HEK293 (cell line): ENCODE data around the gene PTPRN2.

Source experiments
- CTCF ChIA-PET: fragments of 350-600 bp; formaldehyde crosslinking; extraction: SDS; loops from one replicate; lab custom pipeline; 2021; ENCODE audit warnings: antibody characterized with exemption; lab: Yijun Ruan, JAX
- POLR2A ChIA-PET: fragments of 300-600 bp; formaldehyde crosslinking; extraction: SDS; loops from one replicate; lab custom pipeline; 2020; ENCODE audit warnings: antibody characterized with exemption, inconsistent platforms; lab: Yijun Ruan, JAX
- H3K27ac ChIP-seq: fragments of 200-500 bp; sonication (Bioruptor generic); 2 replicates; pipeline ENCODE4 v1.5.1; 2014; ENCODE audit warnings: low read depth, low read length, control low read depth, inconsistent platforms; ENCODE audit errors: extremely low read depth
- H3K36me3 ChIP-seq, 2 experiments: fragments of 200-500 bp in 1 of 2; sonication (Bioruptor generic) in 1 of 2; 1 replicate in 1 of 2; 2 replicates in 1 of 2; pipeline ENCODE4 v1.5.1; 2014 to 2017; ENCODE audit warnings: inconsistent platforms in 2 of 2, low read length in 2 of 2; ENCODE audit not compliant: control insufficient read depth in 2 of 2, insufficient read depth in 1 of 2
- H3K4me1 ChIP-seq: fragments of 200-500 bp; sonication (Bioruptor generic); 2 replicates; pipeline ENCODE4 v1.5.1; 2014; ENCODE audit warnings: mild to moderate bottlenecking, low read length, inconsistent platforms; ENCODE audit not compliant: control insufficient read depth, insufficient read depth
- H3K4me3 ChIP-seq: 2 replicates; pipeline ENCODE4 v1.5.1; 2011; ENCODE audit warnings: low read depth, mild to moderate bottlenecking, control low read depth, low read length, moderate library complexity
- H3K9me3 ChIP-seq: fragments of 200-500 bp; sonication (Bioruptor generic); 2 replicates; pipeline ENCODE4 v1.5.1; 2014; ENCODE audit warnings: low read depth, low read length, inconsistent platforms; ENCODE audit not compliant: control insufficient read depth, insufficient read depth
- GLIS1 ChIP-seq: fragments of 450-650 bp; formaldehyde crosslinking; IDR thresholded peaks from 2 replicates; pipeline ENCODE4 v1.5.1; 2016; ENCODE audit warnings: missing biosample characterization, missing genetic modification characterization
- HIC1 ChIP-seq: fragments of 450-650 bp; formaldehyde crosslinking; IDR thresholded peaks from 2 replicates; pipeline ENCODE4 v1.5.1; 2016; ENCODE audit warnings: missing biosample characterization, missing genetic modification characterization
- HOXC10 ChIP-seq: sonication (generic); formaldehyde crosslinking; IDR thresholded peaks from 2 replicates; pipeline ENCODE4 v1.8.1; 2023; ENCODE audit warnings: mild to moderate bottlenecking, missing genetic modification reagents
- PRDM10 ChIP-seq: fragments of 450-650 bp; formaldehyde crosslinking; IDR thresholded peaks from 2 replicates; pipeline ENCODE4 v1.5.1; 2016; ENCODE audit warnings: missing biosample characterization, missing genetic modification characterization
- REPIN1 ChIP-seq: fragments of 450-650 bp; formaldehyde crosslinking; IDR thresholded peaks from 2 replicates; pipeline ENCODE4 v1.5.1; 2017; ENCODE audit warnings: missing biosample characterization, missing genetic modification characterization, low read depth
- SETDB1 ChIP-seq: IDR thresholded peaks from one replicate; pipeline ENCODE4 v1.6.1; 2017; ENCODE audit warnings: mild to moderate bottlenecking, low read length, moderate library complexity, mixed read lengths; ENCODE audit not compliant: insufficient read length
- SP2 ChIP-seq: fragments of 450-650 bp; formaldehyde crosslinking; IDR thresholded peaks from 2 replicates; pipeline ENCODE4 v1.5.1; 2016; ENCODE audit warnings: missing biosample characterization, missing genetic modification characterization
- SP7 ChIP-seq: fragments of 450-650 bp; formaldehyde crosslinking; IDR thresholded peaks from 2 replicates; pipeline ENCODE4 v1.5.1; 2016; ENCODE audit warnings: missing biosample characterization, missing genetic modification characterization
- TRIM28 ChIP-seq: IDR thresholded peaks from 2 replicates; pipeline ENCODE4 v1.6.1; 2011; ENCODE audit warnings: low read length, control low read depth, borderline replicate concordance
- ZEB2 ChIP-seq: fragments of 450-650 bp; formaldehyde crosslinking; IDR thresholded peaks from 2 replicates; pipeline ENCODE4 v1.5.1; 2016; ENCODE audit warnings: missing biosample characterization, missing genetic modification characterization
- ZFP69B ChIP-seq: fragments of 450-650 bp; formaldehyde crosslinking; IDR thresholded peaks from 2 replicates; pipeline ENCODE4 v1.5.1; 2016; ENCODE audit warnings: missing biosample characterization, missing genetic modification characterization
- ZNF274 ChIP-seq, 2 experiments: fragments of 200-500 bp in 1 of 2; fragments of 450-650 bp in 1 of 2; sonication (Bioruptor generic) in 1 of 2; formaldehyde crosslinking in 1 of 2; IDR thresholded peaks; 2 replicates each; pipeline versions ENCODE4 v1.5.1 to v1.6.1; 2014 to 2016; ENCODE audit warnings: borderline replicate concordance in 1 of 2, inconsistent platforms in 1 of 2, low read length in 1 of 2, missing biosample characterization in 1 of 2, missing genetic modification characterization in 1 of 2
- ZNF302 ChIP-seq: fragments of 450-650 bp; formaldehyde crosslinking; IDR thresholded peaks from 2 replicates; pipeline ENCODE4 v1.5.1; 2016; ENCODE audit warnings: missing biosample characterization, missing genetic modification characterization, low read depth
- ZNF350 ChIP-seq: fragments of 450-650 bp; formaldehyde crosslinking; IDR thresholded peaks from 2 replicates; pipeline ENCODE4 v1.5.0; 2017; ENCODE audit warnings: missing biosample characterization, mild to moderate bottlenecking, missing genetic modification characterization
- ZNF398 ChIP-seq: fragments of 450-650 bp; formaldehyde crosslinking; IDR thresholded peaks from 2 replicates; pipeline ENCODE4 v1.5.1; 2017; ENCODE audit warnings: missing biosample characterization, missing genetic modification characterization
- ZNF530 ChIP-seq: fragments of 450-650 bp; formaldehyde crosslinking; IDR thresholded peaks from 2 replicates; pipeline ENCODE4 v1.5.1; 2016; ENCODE audit warnings: low read depth, missing biosample characterization, missing genetic modification characterization
- ZNF747 ChIP-seq: fragments of 450-650 bp; formaldehyde crosslinking; IDR thresholded peaks from 2 replicates; pipeline ENCODE4 v1.5.1; 2016; ENCODE audit warnings: missing biosample characterization, missing genetic modification characterization
- ZNF768 ChIP-seq: fragments of 450-650 bp; formaldehyde crosslinking; IDR thresholded peaks from 2 replicates; pipeline ENCODE4 v1.5.1; 2018; ENCODE audit warnings: missing biosample characterization, mild to moderate bottlenecking, missing genetic modification characterization
- TF ChIP-seq, protein P1 (sequence below): fragments of 450-650 bp; formaldehyde crosslinking; conservative IDR thresholded peaks from 2 replicates; pipeline ENCODE4 v1.5.1; 2016; ENCODE audit warnings: low read depth, missing biosample characterization, missing genetic modification characterization
- TF ChIP-seq, protein P2 (sequence below): fragments of 450-650 bp; IDR thresholded peaks from 2 replicates; pipeline ENCODE4 v1.5.1; 2018; ENCODE audit warnings: missing biosample characterization, missing genetic modification characterization

The PTPRN2 gene

GRCh38 chr7:158398750-158399149 lies 188.9 kb downstream of the PTPRN2 start:
- POLR2A ChIA-PET, result no interaction called here
- no peaks in the 10 kb centered on the region for H3K9me3 ChIP-seq

GRCh38 chr7:158397885-158398284 lies 189.7 kb downstream of the PTPRN2 start:
- no peaks in the 10 kb centered on the region for H3K4me1 ChIP-seq
- TF ChIP-seq ZEB2 (tag by site-specific recombination) (no peak), HOXC10 (CRISPR knock-in tag) (no peak), GLIS1 (no peak), SP2 (tag by site-specific recombination) (no peak), ZNF768 (tag by site-specific recombination) (no peak), ZNF398 (tag by site-specific recombination) (no peak), REPIN1 (no peak), PRDM10 (tag by site-specific recombination) (no peak), ZNF350 (no peak), SP7 (no peak), ZNF302 (tag by site-specific recombination) (no peak), ZFP69B (tag by site-specific recombination) (no peak), ZNF747 (no peak), ZNF274 (IDR thresholded peaks at IDR 0.05; ENCODE audit: low read length) (no peak), ZNF274 (tag by site-specific recombination; IDR thresholded peaks at IDR 0.05; ENCODE audit: borderline replicate concordance) (no peak), HIC1 (tag by site-specific recombination) (no peak)
- TF ChIP-seq, protein P1, sequence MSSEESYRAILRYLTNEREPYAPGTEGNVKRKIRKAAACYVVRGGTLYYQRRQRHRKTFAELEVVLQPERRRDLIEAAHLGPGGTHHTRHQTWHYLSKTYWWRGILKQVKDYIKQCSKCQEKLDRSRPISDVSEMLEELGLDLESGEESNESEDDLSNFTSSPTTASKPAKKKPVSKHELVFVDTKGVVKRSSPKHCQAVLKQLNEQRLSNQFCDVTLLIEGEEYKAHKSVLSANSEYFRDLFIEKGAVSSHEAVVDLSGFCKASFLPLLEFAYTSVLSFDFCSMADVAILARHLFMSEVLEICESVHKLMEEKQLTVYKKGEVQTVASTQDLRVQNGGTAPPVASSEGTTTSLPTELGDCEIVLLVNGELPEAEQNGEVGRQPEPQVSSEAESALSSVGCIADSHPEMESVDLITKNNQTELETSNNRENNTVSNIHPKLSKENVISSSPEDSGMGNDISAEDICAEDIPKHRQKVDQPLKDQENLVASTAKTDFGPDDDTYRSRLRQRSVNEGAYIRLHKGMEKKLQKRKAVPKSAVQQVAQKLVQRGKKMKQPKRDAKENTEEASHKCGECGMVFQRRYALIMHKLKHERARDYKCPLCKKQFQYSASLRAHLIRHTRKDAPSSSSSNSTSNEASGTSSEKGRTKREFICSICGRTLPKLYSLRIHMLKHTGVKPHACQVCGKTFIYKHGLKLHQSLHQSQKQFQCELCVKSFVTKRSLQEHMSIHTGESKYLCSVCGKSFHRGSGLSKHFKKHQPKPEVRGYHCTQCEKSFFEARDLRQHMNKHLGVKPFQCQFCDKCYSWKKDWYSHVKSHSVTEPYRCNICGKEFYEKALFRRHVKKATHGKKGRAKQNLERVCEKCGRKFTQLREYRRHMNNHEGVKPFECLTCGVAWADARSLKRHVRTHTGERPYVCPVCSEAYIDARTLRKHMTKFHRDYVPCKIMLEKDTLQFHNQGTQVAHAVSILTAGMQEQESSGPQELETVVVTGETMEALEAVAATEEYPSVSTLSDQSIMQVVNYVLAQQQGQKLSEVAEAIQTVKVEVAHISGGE, result no peak
- TF ChIP-seq, protein P2, sequence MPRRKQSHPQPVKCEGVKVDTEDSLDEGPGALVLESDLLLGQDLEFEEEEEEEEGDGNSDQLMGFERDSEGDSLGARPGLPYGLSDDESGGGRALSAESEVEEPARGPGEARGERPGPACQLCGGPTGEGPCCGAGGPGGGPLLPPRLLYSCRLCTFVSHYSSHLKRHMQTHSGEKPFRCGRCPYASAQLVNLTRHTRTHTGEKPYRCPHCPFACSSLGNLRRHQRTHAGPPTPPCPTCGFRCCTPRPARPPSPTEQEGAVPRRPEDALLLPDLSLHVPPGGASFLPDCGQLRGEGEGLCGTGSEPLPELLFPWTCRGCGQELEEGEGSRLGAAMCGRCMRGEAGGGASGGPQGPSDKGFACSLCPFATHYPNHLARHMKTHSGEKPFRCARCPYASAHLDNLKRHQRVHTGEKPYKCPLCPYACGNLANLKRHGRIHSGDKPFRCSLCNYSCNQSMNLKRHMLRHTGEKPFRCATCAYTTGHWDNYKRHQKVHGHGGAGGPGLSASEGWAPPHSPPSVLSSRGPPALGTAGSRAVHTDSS, result no peak
- TF ChIP-seq, all 188 proteins: peak for 0
- no peaks in the 10 kb centered on the region for H3K9me3 ChIP-seq
- ChIA-PET POLR2A (no interaction called here), CTCF (interaction anchor here (1.1 to 1.2 kb wide), 2 partner anchors 10 to 43 kb away, joined by 3 read pairs; no protein-coding TSS in a partner anchor)
- H3K4me3 ChIP-seq, result no peak overlapping the region
- H3K36me3 ChIP-seq, result no peaks in the 10 kb centered on the region
- H3K27ac ChIP-seq, result no peak overlapping the region

More at GRCh38 chr7:158398750-158399149, 188.9 kb downstream of the PTPRN2 start:
- no peaks in the 10 kb centered on the region for H3K36me3 ChIP-seq
- no peaks in the 10 kb centered on the region for H3K4me1 ChIP-seq
- CTCF ChIA-PET, result interaction anchor here (1.1 kb wide), 1 partner anchor 9 kb away, joined by 3 read pairs; no protein-coding TSS in a partner anchor
- peak; percentile 92 for TF ChIP-seq SETDB1
- peak; percentile 22; the same call in 1 of the 2 replicates for TF ChIP-seq TRIM28
- no peak for TF ChIP-seq ZNF530 (tag by site-specific recombination)
- TF ChIP-seq, all 188 proteins: peak for 2
- Histone ChIP-seq H3K4me3 (no peak overlapping the region), H3K27ac (no peak overlapping the region)
